GM06990 (cell line): ENCODE measurements around the gene IFNG-AS1.

ENCODE experiments used
- DNase-seq: peaks from one replicate; pipeline ENCODE4 v3.0.0-alpha.2; 2011; ENCODE audit not compliant: insufficient read length; ENCODE audit errors: extremely low read depth
- H3K27me3 ChIP-seq: replicated peaks from 2 replicates; pipeline ENCODE4 v1.6.0; 2011; ENCODE audit warnings: low read length; ENCODE audit not compliant: control insufficient read depth, insufficient read depth
- H3K36me3 ChIP-seq: 2 replicates; pipeline ENCODE4 v1.5.1; 2011; ENCODE audit warnings: low read length; ENCODE audit not compliant: control insufficient read depth, insufficient read depth
- H3K4me3 ChIP-seq: replicated peaks from 2 replicates; pipeline ENCODE4 v1.5.1; 2011; ENCODE audit warnings: low read depth, mild to moderate bottlenecking, control low read depth, low read length
- CTCF ChIP-seq: IDR thresholded peaks from 2 replicates; pipeline ENCODE4 v1.5.1; 2011; ENCODE audit warnings: low read length, control low read depth, mild to moderate bottlenecking, inconsistent platforms; ENCODE audit not compliant: insufficient read depth, poor library complexity, severe bottlenecking

IFNG-AS1 gene

GRCh38 chr12:67993143-67993542, 3.9 kb downstream of the IFNG-AS1 start:
- no peak for TF ChIP-seq CTCF
- Histone ChIP-seq H3K27me3 (no peaks in the 10 kb centered on the region), H3K4me3 (no peak overlapping the region), H3K36me3 (no peaks in the 10 kb centered on the region)
- DNase-seq = no peak

GRCh38 chr12:67994046-67994445, 4.8 kb downstream of the IFNG-AS1 start:
- no peak for DNase-seq
- TF ChIP-seq CTCF = peak; percentile 17
- Histone ChIP-seq H3K36me3 (no peaks in the 10 kb centered on the region), H3K27me3 (no peaks in the 10 kb centered on the region), H3K4me3 (no peak overlapping the region)

GRCh38 chr12:67996347-67996746, 7.1 kb downstream of the IFNG-AS1 start:
- no peak for DNase-seq
- Histone ChIP-seq H3K36me3 (no peaks in the 10 kb centered on the region), H3K27me3 (no peaks in the 10 kb centered on the region), H3K4me3 (no peak overlapping the region)
- no peak for TF ChIP-seq CTCF

GRCh38 chr12:67998379-67998778, 9.1 kb downstream of the IFNG-AS1 start:
- Histone ChIP-seq H3K36me3 (no peaks in the 10 kb centered on the region), H3K27me3 (no peaks in the 10 kb centered on the region), H3K4me3 (no peak overlapping the region)
- DNase-seq = no peak
- no peak for TF ChIP-seq CTCF

- no peak for DNase-seq
- H3K36me3 ChIP-seq = no peaks in the 10 kb centered on the region
- no peaks in the 10 kb centered on the region for H3K27me3 ChIP-seq
- no peak for TF ChIP-seq CTCF
- H3K4me3 ChIP-seq = no peak overlapping the region
Observed at GRCh38 chr12:67999244-67999643, 10.0 kb downstream of the IFNG-AS1 start.
